ENCODE measurements around the gene DOCK9. TPM values are rescaled to one million over a fixed set of nuclear protein-coding genes. Genes with fewer than 3 reads are reported as not detected.

The DOCK9 gene
- total RNA-seq, 1 donor from 2014 or later = 88.4 TPM

DNA sequence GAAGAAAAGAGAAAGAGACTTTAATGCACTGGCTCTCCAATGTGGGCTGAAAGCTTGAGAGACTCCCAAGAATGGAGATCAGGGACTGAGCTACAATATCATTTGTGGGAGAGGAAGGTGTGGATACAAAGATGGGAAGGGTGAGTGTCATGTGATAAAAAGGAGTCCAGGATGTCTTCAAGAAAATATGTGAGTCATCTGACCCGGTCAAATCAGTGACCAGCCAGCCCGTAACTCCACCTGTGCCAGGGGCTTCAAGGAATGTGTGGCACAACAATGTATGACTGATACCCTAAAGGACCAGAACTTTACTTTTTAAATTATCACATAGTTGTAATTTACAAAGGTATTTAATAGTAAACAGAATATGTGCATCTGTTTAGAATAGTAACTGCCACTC lies 97.2 kb downstream of the DOCK9 start:
- peaks cover 0 to 68% of the 10 kb centered on the region in 2 donors for H3K36me3 ChIP-seq
- DNase-seq (ENCODE audit: extremely low spot score in 2 of 2) = no peak
- TF ChIP-seq POLR2A (IDR thresholded peaks at IDR 0.05) = no peak
- no peak for TF ChIP-seq POLR2AphosphoS5 (IDR thresholded peaks at IDR 0.05; ENCODE audit: insufficient read depth in 1 of 2, low read depth in 1 of 2)
- H3K4me1 ChIP-seq = no peaks in the 10 kb centered on the region
- no peak overlapping the region for H3K27ac ChIP-seq
- intact Hi-C loops (cut with DNase I) = no loop called here
- no peaks in the 10 kb centered on the region for H3K9me3 ChIP-seq
- H3K4me3 ChIP-seq = no peak overlapping the region
- no peaks in the 10 kb centered on the region for H3K27me3 ChIP-seq

- intact Hi-C loops (cut with DNase I) = no loop called here
- no peak for DNase-seq (ENCODE audit: extremely low spot score in 2 of 2)
- H3K9me3 ChIP-seq = no peaks in the 10 kb centered on the region
- no peak overlapping the region for H3K27ac ChIP-seq
- TF ChIP-seq POLR2AphosphoS5 (IDR thresholded peaks at IDR 0.05; ENCODE audit: insufficient read depth in 1 of 2, low read depth in 1 of 2) (no peak), CTCF (IDR thresholded peaks at IDR 0.05) (no peak), POLR2A (IDR thresholded peaks at IDR 0.05) (no peak)
- no peaks in the 10 kb centered on the region for H3K4me1 ChIP-seq
- peaks cover 0 to 67% of the 10 kb centered on the region in 2 donors for H3K36me3 ChIP-seq
- no peak overlapping the region for H3K4me3 ChIP-seq
- H3K27me3 ChIP-seq = no peaks in the 10 kb centered on the region
These were observed 97.9 kb downstream of the DOCK9 start for GRCh38 chr13:98879957-98880356.

- no peak overlapping the region for H3K27ac ChIP-seq
- no peaks in the 10 kb centered on the region for H3K4me1 ChIP-seq
- TF ChIP-seq POLR2AphosphoS5 (IDR thresholded peaks at IDR 0.05; ENCODE audit: insufficient read depth in 1 of 2, low read depth in 1 of 2) = no peak
- no peak for TF ChIP-seq POLR2A (IDR thresholded peaks at IDR 0.05)
- no peak for TF ChIP-seq CTCF (IDR thresholded peaks at IDR 0.05)
- intact Hi-C loops (cut with DNase I) = no loop called here
- H3K4me3 ChIP-seq = no peak overlapping the region
- no peaks in the 10 kb centered on the region for H3K27me3 ChIP-seq
- H3K9me3 ChIP-seq = no peaks in the 10 kb centered on the region
- peaks cover 0 to 59% of the 10 kb centered on the region in 2 donors for H3K36me3 ChIP-seq
- no peak for DNase-seq (ENCODE audit: extremely low spot score in 2 of 2)
These were observed 98.7 kb downstream of the DOCK9 start for GRCh38 chr13:98879127-98879520.

DNA sequence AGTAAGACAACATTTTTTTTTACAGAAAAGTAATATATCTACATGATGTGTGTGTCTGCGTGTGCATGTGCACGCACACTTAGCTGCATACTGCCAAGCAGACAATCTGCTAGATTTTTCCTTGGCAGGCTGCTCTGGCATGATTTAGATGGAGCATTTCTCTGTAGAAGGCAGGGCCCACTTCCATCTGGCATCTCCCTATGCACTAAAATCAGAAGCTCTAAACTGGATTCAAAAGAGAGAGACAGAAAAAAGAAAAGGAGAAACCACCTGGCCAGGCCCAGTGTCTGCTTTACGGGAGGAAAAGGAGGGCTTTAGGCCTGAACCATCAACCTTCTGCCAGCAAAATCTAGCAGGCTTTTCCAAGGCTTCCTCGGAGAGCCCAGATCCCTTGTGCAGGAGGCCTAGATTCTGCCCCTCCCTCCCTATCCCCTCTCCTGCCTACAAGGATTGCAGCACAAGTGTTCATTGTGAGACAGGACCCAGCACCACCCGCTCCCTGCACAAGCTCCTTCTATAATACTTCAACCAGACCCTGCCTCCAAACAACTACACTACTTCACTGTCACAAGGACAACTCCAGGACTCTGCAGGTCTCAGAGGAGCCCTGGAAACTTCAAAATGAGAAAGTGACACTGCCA lies 99.3 kb downstream of the DOCK9 start:
- DNase-seq (ENCODE audit: extremely low spot score in 2 of 2) = no peak
- H3K27ac ChIP-seq = no peak overlapping the region
- no peak overlapping the region for H3K4me3 ChIP-seq
- no peaks in the 10 kb centered on the region for H3K27me3 ChIP-seq
- no peak for TF ChIP-seq POLR2AphosphoS5 (IDR thresholded peaks at IDR 0.05; ENCODE audit: insufficient read depth in 1 of 2, low read depth in 1 of 2)
- TF ChIP-seq POLR2A (IDR thresholded peaks at IDR 0.05) = no peak
- no peak for TF ChIP-seq CTCF (IDR thresholded peaks at IDR 0.05)
- intact Hi-C loops (cut with DNase I) = no loop called here
- no peaks in the 10 kb centered on the region for H3K9me3 ChIP-seq
- H3K36me3 ChIP-seq = peaks cover 0 to 59% of the 10 kb centered on the region in 2 donors
- H3K4me1 ChIP-seq = no peaks in the 10 kb centered on the region

DNA sequence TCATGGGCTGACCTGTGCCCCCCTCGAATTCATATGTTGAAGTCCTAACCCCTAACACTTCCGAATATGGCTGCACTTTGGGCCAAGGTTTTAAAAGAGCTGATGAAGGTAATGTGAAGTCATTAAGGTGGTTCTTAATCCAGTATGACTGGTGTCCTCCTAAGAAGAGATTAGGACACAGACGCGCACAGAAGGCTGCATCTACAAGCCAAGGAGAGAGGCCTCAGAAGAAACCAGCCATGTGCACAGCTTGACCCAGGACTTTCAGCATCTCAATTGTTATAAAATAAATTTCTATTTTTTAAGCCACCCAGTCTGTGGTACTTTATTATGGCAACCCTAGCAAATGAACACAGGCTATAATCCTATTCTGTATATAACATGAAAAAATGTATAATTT lies 99.9 kb downstream of the DOCK9 start:
- TF ChIP-seq POLR2A (IDR thresholded peaks at IDR 0.05) (no peak), POLR2AphosphoS5 (IDR thresholded peaks at IDR 0.05; ENCODE audit: insufficient read depth in 1 of 2, low read depth in 1 of 2) (no peak), CTCF (IDR thresholded peaks at IDR 0.05) (no peak)
- intact Hi-C loops (cut with DNase I) = no loop called here
- H3K27me3 ChIP-seq = no peaks in the 10 kb centered on the region
- H3K27ac ChIP-seq = no peak overlapping the region
- DNase-seq (ENCODE audit: extremely low spot score in 2 of 2) = no peak
- H3K9me3 ChIP-seq = no peaks in the 10 kb centered on the region
- no peak overlapping the region for H3K4me3 ChIP-seq
- H3K36me3 ChIP-seq = peaks cover 0 to 59% of the 10 kb centered on the region in 2 donors
- H3K4me1 ChIP-seq = no peaks in the 10 kb centered on the region
